GM06990 (cell line): ENCODE measurements around the gene TSC22D4.

Experiments
- DNase-seq: peaks from one replicate; pipeline ENCODE4 v3.0.0-alpha.2; 2011; ENCODE audit not compliant: insufficient read length; ENCODE audit errors: extremely low read depth
- H3K27me3 ChIP-seq: replicated peaks from 2 replicates; pipeline ENCODE4 v1.6.0; 2011; ENCODE audit warnings: low read length; ENCODE audit not compliant: control insufficient read depth, insufficient read depth
- H3K36me3 ChIP-seq: 2 replicates; pipeline ENCODE4 v1.5.1; 2011; ENCODE audit warnings: low read length; ENCODE audit not compliant: control insufficient read depth, insufficient read depth
- H3K4me3 ChIP-seq: replicated peaks from 2 replicates; pipeline ENCODE4 v1.5.1; 2011; ENCODE audit warnings: low read depth, mild to moderate bottlenecking, control low read depth, low read length
- TF ChIP-seq, protein P1 (sequence below): IDR thresholded peaks from 2 replicates; pipeline ENCODE4 v1.5.1; 2011; ENCODE audit warnings: low read length, control low read depth, mild to moderate bottlenecking, inconsistent platforms; ENCODE audit not compliant: insufficient read depth, poor library complexity, severe bottlenecking

The TSC22D4 gene

DNA sequence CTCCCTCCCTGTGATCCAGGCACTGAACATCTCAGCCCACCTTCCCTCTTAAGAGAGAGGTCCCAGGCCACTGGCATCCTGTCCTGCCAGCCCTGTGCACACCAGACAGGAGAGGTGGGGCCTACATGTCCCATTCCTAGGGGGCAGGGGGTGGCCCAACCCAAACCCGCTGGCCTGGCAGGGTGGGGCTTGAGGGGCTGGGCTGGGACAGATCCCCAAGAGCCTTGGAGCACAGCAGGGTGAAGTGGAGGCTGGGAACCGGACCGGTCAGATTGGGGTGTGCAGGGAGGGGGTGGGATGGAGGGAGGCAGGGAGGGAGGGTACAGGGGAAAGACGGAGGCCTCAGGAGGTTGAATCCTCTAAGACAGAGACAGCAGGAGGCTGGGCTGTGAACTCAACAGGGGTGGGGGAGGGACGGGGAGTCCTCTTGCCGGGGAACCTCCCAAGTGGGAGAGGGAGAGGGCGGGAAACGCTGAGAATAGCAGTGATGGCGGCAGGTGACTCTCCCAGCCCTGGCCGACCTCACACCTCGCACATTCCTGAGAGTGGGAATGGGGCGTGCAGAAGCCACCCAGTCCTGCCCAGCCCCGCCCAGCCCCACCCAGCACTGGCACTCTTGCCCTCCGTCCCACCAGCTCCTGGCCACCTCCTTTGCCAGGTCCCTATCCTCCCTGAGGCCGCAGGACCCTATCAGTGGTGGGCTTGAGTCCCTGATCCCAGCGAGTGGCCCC lies 6.7 kb downstream of the TSC22D4 start:
- Histone ChIP-seq H3K36me3 (peaks cover 20% of the 10 kb centered on the region), H3K4me3 (no peak overlapping the region), H3K27me3 (no peaks in the 10 kb centered on the region)
- TF ChIP-seq, protein P1, sequence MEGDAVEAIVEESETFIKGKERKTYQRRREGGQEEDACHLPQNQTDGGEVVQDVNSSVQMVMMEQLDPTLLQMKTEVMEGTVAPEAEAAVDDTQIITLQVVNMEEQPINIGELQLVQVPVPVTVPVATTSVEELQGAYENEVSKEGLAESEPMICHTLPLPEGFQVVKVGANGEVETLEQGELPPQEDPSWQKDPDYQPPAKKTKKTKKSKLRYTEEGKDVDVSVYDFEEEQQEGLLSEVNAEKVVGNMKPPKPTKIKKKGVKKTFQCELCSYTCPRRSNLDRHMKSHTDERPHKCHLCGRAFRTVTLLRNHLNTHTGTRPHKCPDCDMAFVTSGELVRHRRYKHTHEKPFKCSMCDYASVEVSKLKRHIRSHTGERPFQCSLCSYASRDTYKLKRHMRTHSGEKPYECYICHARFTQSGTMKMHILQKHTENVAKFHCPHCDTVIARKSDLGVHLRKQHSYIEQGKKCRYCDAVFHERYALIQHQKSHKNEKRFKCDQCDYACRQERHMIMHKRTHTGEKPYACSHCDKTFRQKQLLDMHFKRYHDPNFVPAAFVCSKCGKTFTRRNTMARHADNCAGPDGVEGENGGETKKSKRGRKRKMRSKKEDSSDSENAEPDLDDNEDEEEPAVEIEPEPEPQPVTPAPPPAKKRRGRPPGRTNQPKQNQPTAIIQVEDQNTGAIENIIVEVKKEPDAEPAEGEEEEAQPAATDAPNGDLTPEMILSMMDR = no peak
- DNase-seq = no peak

DNA sequence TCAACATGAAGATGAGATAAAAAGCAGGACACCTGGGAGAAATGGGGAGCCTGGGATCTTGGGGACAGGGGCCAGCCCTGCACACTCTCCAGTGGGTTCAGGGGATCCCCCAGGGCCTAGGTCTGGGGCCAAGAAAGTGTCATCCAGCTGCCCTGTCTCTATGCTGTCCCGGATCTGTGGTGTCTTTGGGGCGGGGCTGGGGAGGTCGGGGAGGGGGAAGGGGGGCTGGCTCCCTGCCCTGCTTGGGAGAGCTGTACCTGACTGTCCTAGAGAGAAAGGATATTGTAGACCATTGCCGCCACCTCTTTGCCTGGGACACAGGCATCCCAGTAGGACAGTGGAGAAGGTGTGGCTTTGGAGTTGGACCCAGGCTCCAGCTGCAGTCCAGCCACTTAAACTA lies 8.0 kb downstream of the TSC22D4 start:
- H3K36me3 ChIP-seq = peaks cover 29% of the 10 kb centered on the region
- DNase-seq = no peak
- TF ChIP-seq, protein P1 = no peak
- no peak overlapping the region for H3K4me3 ChIP-seq
- no peaks in the 10 kb centered on the region for H3K27me3 ChIP-seq

DNA sequence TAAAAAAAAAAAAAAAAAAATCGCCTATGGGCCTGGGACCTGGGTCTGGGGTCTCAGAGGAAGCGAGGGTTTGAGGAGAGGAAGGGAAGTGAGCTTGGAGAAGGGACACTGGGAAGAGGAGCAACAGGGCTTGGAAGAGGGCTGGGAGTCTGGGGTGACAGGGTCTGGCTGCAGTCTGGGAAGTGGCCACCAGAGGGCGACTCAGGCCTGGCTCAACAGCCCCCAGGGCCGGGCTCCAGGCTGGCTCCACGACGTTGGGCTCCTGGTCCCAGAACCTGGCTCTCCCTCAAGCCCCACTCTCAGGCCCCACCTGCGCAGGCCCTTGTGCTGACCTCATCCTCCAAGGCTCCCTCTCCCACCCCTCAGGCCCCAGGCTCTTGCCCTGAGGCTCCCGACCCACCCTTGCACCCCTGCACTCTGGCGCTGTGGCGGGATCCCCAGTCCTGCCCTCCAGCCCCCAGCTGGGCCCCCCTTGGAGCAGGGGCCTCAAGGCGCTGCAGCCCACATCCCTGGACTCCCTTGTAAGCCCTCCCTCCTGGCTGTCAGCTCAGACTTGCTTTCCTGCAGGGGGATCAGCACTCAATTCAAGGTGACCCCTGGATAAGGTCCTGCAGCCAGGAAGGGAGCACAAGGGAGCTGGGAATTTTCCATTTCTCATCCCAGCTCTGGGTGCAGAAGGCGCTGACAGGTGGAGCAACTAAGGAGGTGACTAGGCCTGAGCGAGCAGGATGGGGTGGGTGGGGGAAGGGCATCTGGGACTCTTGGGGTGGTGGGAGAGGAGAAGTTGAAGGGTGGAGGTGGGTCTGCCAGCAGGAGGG lies 9.6 kb downstream of the TSC22D4 start:
- Histone ChIP-seq H3K27me3 (no peaks in the 10 kb centered on the region), H3K4me3 (no peak overlapping the region), H3K36me3 (peaks cover 25% of the 10 kb centered on the region)
- DNase-seq = peak; percentile 67
- TF ChIP-seq, protein P1 = peak; percentile 98

DNA sequence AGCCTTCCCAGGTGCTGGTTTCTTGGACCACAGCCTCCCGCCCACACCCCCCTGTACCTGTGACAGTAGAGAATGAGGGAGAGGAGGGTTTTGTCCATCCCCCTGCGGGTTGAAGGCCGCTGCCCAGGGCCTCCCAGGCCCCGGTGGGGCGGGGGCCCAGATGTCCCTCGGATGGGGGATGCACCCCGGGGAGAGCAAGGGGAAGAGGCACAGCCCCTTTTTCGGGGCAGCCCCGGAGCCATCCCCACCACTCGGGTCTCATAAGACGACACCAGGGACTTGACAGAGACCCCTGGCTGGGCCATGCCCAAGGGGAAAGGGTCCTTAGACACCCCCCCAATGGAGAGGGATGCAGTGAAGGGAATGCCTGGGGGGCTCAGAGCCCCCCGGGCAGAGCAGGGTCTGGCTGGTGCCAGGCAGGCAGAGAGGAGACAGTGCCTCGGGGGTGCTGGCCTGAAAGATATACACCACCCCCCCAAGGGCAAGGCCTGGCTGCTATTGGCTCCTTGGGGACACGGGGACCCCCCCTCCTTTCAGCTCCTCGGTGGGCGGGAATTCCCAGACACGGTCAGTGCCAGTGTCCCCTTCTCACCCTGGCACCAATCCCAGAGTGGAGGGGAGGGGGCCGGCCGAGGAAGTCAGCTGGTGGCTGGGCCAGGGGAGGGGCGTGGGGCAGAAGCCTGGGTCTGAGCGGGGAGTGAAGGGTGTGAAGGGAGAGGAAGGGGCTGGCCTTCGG lies 11.2 kb downstream of the TSC22D4 start:
- Histone ChIP-seq H3K36me3 (peaks cover 24% of the 10 kb centered on the region), H3K4me3 (no peak overlapping the region), H3K27me3 (no peaks in the 10 kb centered on the region)
- TF ChIP-seq, protein P1 = no peak
- no peak for DNase-seq

DNA sequence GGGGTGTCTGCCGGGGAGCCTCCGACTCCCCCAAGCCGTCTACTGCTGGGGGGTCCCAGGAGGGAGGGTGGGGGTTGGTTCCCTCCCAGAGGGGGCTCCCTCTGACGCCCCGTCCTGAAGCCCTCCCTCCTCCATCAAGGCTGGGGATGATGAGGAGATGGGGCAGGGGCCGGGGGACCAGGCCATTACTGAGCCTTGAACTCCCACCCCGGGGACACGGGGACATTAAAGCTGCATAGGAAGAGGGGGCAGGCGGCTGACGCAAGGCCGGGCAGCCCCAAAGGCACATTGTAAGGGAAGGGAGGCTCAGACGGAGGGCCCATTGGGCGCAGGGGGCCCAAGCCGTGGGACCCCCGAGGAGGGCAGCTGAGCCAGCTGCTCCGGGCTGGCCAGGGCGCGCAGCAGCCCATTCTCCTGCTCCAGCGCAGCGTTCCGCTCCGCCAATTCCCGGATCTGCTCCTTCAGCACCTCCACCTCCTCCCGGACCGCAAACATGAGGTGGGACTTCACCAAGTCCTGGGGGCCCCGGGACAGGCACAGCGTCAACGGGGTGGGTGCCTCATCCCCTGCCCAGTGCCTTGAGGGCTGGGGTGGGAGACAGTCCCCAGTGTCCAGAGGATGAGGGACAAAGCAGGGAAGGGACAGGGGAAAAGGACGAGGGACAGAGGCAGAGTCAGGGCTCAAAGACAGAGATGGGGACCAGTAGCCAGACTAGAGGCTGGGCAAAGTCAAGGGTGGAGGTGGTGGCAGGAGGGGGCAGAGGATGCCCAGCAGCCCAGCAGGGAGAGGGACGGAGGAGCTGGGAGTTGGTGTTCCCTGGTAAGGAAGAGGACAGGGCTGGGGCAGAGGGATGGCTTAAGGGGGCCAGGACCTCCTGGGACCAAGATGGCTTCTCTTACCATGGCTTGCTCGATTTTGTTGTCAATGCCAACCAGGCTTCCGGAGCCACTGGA lies 12.1 kb downstream of the TSC22D4 start:
- no peak overlapping the region for H3K4me3 ChIP-seq
- TF ChIP-seq, protein P1 = no peak
- DNase-seq = no peak
- no peaks in the 10 kb centered on the region for H3K27me3 ChIP-seq
- peaks cover 24% of the 10 kb centered on the region for H3K36me3 ChIP-seq
